HG03442 (cell line): ENCODE measurements around the gene ECPAS.
"Not testable (repeated sequence)": the region's sequence is repeated elsewhere in the genome, so short reads cannot be mapped to it uniquely, and the experiment has no call there.

Experiments
- ATAC-seq: cut with Tn5 transposase; IDR thresholded peaks from one replicate; pipeline ENCODE4 v1.9.1; 2021; ENCODE audit warnings: mild to moderate bottlenecking, moderate library complexity; ENCODE audit not compliant: unreplicated experiment

The ECPAS gene

DNA sequence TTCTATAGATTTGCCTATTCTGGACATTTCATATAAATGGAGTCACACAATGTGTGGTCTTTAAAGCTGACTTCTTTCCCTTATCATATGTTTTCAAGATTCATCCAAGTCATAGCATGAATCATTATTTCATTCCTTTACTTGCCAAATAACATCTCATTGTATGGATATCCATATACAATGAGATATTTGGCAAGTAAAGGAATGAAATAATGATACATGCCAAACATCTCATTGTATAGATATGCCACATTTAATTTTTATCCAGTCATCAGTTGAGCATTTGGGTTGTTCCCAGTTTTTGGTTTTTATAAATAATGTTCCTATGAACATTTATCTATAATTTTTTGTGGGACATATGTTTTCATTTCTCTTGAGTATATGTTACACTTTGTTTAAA lies 133.6 kb downstream of the ECPAS start:
- ATAC-seq = no peak

DNA sequence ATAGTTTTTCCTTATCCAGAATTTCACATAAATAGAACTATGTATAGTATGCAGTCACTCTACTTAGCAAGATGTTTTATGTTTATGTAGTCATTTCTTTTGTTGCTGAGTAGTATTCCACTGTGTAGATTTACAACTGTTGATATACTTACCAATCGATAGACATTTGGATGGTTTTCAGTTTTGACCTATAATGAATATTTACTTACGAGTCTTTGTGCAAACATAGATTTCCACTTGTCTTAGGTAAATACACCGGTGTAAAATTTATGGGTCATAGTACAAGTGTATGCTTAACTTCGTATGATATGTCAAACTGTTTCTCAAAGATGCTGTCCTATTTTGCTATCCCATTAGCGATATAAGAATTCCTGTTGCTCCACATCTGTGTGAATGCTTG lies 134.4 kb downstream of the ECPAS start:
- no peak for ATAC-seq

DNA sequence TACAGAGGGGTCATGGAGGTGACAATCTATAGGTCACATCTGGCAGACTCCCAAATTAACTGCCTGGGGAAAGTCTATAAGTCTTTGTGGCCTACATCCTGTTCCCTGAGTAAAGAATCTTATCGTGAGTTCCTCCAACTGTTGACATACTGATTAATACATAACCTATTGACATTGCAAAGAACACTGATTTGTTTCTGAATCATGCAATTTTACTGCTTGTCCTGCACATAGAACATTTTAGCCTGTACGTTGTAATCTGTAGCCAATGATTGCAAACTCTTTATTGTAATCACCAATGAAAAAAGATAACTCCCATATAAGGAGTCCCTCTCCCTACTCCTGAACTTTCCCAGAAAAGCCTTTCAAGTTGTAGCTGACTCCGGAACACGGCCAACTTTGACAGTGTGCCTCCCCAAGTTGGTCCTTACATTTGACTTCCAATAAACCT lies 135.3 kb downstream of the ECPAS start:
- no peak for ATAC-seq

DNA sequence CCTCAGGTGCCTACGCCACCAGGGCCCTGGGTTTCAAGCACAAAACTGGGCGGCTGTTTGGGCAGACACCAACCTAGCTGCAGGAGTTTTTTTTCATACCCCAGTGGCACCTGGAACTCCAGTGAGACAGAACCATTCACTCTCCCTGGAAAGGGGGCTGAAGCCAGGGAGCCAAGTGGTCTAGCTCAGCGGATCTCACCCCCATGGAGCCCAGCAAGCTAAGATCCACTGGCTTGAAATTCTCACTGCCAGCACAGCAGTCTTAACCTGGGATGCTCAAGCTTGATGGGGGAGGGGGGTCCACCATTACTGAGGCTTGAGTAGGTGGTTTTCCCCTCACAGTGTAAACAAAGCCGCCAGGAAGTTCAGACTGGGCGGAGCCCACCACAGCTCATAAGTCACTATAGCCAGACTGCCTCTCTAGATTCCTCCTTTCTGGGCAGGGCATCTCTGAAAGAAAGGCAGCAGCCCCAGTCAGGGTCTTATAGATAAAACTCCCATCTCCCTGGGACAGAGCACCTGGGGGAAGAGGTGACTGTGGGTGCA lies 149.8 kb downstream of the ECPAS start:
- not testable (repeated sequence) for ATAC-seq

DNA sequence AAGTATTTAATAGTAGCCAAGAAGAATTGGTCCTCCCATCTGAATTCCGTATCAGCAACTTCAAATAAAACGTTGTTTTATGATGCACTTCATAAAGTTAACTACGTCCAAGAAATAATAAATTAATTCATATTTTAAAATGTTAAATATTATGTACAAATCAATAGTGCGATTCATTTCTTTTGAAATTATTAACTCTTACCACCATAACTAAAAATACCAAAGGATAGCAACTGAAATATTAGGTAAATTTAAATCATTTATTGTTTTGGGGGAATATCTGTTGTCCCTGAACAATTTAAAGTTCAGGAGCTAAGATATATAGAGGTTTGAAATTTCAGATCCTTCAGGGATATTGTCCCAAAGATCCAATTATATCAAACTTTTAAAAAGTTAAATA lies 154.1 kb downstream of the ECPAS start, which contains the start of gene OR2K2:
TSS of gene OR2K2 (minus strand) at position 101 of the 400 bp plus-strand sequence. CDS start 1,791 bp downstream, outside the sequence.
- no peak for ATAC-seq

GRCh38 chr9:111320631-111321030 lies 163.6 kb downstream of the ECPAS start:
- no peak for ATAC-seq

DNA sequence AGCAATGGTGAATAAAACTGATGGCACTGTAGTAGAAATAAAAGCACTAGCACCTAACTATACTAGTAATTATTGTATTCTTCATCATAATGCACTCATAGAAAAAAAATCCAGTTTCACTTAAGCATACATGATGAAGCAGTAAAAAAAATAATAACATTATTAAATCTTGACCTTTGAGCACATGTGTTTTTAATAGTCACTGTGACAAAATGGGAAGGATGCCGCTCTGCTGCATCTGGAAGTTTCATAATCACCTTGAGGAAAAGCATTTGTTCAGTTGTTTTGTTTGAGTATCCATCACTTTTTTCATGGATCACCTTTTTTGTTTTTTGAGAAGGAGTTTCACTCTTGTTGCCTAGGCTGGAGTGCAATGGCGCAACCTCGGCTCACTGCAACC lies 167.4 kb downstream of the ECPAS start:
- ATAC-seq = no peak
